ENCODE measurements around the gene FAM107B.

FAM107B gene

DNA sequence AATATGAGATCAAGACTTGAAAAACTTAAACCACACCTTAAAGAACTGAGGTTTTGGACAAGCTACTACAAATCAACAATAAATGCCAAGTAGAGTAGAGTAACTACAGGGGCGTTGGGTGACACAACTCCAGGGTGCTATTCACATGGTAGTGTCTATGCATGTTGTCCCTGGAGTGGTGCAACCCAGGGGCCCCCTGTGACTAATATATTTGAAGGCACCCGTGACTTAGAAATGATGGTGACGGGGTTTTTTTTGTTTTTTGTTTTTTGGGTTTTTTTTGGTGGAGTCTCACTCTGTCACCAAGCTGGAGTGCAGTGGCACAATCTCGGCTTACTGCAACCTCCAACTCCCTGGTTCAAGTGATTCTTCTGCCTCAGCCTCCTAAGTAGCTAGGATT is 106.9 kb downstream of the FAM107B start:
- TF ChIP-seq, protein P1, sequence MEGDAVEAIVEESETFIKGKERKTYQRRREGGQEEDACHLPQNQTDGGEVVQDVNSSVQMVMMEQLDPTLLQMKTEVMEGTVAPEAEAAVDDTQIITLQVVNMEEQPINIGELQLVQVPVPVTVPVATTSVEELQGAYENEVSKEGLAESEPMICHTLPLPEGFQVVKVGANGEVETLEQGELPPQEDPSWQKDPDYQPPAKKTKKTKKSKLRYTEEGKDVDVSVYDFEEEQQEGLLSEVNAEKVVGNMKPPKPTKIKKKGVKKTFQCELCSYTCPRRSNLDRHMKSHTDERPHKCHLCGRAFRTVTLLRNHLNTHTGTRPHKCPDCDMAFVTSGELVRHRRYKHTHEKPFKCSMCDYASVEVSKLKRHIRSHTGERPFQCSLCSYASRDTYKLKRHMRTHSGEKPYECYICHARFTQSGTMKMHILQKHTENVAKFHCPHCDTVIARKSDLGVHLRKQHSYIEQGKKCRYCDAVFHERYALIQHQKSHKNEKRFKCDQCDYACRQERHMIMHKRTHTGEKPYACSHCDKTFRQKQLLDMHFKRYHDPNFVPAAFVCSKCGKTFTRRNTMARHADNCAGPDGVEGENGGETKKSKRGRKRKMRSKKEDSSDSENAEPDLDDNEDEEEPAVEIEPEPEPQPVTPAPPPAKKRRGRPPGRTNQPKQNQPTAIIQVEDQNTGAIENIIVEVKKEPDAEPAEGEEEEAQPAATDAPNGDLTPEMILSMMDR (IDR thresholded peaks at IDR 0.05; ENCODE audit: unreplicated experiment in 3 of 3): no peak
- Mint-ChIP-seq H3K27ac (no peak overlapping the region), H3K9me3 (peaks cover 7% of the 10 kb centered on the region), H3K4me3 (no peak overlapping the region), H3K4me1 (peaks cover 19% of the 10 kb centered on the region), H3K27me3 (ENCODE audit: low read depth) (peaks cover 8% of the 10 kb centered on the region), H3K36me3 (ENCODE audit: low read depth) (no peaks in the 10 kb centered on the region)

DNA sequence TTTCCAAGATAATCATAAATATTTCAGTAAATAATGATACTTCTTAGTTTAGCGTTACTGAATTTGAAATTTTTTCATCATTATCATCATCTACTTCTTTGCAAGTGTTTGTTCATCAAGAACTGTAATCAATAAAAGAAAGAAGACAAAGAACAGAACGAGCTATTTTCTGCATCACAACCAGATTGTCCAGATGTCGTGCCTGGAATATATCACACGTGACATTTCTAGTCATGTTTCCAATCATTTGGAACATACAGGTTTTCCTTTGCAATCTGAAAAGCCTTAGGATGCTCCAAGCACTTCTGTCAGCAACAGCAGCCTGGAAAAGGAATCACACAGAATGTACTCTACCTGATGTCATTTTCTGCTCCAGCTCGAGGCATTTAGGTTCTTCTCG is 107.4 kb downstream of the FAM107B start:
- H3K27ac Mint-ChIP-seq: no peak overlapping the region
- peaks cover 19% of the 10 kb centered on the region for H3K4me1 Mint-ChIP-seq
- TF ChIP-seq, protein P1 (IDR thresholded peaks at IDR 0.05; ENCODE audit: unreplicated experiment in 3 of 3): no peak
- H3K4me3 Mint-ChIP-seq: no peak overlapping the region
- H3K9me3 Mint-ChIP-seq: peaks cover 7% of the 10 kb centered on the region
- H3K27me3 Mint-ChIP-seq (ENCODE audit: low read depth): peaks cover 8% of the 10 kb centered on the region
- H3K36me3 Mint-ChIP-seq (ENCODE audit: low read depth): no peaks in the 10 kb centered on the region

DNA sequence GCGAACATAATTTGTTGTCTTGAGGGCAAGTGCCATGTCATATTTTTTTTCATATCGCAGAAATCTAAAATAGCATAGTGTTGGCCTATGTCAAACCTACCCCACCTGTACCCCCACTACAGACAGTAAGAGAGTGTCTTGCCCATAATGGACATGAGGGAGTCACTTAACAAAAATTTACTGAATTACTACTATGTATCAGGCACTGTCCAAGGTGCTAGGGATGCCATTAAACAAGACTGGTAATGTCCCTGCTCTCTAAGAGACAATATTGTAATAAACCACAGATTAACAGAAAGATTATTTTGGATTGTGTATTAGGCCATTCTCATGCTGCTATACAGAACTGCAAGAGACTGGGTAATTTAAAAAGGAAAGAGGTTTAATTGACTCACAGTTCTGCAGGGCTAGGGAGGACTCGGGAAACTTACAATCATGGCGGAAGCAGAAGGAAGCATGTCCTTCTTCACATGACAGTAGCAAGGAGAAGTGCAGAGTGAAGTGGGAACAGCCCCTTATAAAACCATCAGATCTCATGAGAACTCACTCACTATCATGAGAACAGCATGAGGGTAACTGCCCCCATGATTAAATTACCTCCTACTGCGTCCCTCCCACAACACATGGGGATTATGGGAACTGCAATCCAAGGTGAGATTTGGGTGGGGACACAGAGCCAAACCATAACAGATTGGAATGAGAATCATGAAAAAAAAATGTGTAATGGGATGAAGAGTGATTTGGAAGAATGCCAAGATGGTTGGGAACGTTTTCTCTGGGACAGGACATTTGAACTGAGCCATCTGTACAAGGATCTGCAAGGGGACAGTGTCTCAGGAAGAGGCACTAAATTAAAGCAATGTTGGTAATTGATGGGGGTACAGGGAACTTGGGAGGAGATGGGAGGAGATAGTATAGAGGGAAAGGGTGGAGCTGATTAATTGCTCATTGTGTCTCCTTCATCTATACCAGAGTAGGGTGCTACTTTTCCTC is 108.5 kb downstream of the FAM107B start:
- H3K4me3 Mint-ChIP-seq: no peak overlapping the region
- no peaks in the 10 kb centered on the region for H3K36me3 Mint-ChIP-seq (ENCODE audit: low read depth)
- TF ChIP-seq, protein P1 (IDR thresholded peaks at IDR 0.05; ENCODE audit: unreplicated experiment in 3 of 3): no peak
- H3K4me1 Mint-ChIP-seq: peaks cover 19% of the 10 kb centered on the region
- H3K27me3 Mint-ChIP-seq (ENCODE audit: low read depth): peaks cover 8% of the 10 kb centered on the region
- H3K9me3 Mint-ChIP-seq: peaks cover 10% of the 10 kb centered on the region
- H3K27ac Mint-ChIP-seq: no peak overlapping the region

DNA sequence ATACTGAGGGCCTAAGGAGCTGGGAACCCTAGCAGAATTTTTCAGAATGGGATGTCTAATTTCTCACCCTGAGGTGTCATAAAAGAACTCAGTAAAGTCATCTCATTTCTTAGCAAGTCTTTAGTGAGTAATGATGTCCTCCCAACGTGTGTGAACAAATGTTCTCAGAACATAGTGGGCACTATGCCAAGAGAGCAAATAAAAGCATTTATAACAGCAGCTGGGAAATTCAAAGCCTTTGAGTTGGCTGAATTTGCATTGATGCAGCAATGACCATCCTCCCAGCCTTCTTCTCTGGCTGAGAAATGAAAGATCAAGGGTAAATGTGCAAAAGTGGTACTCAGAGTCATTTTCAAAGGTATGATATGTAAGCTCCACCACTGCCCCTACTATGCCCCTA is 109.4 kb downstream of the FAM107B start:
- H3K27me3 Mint-ChIP-seq (ENCODE audit: low read depth): peaks cover 4% of the 10 kb centered on the region
- peaks cover 10% of the 10 kb centered on the region for H3K9me3 Mint-ChIP-seq
- H3K4me3 Mint-ChIP-seq: no peak overlapping the region
- TF ChIP-seq, protein P1 (IDR thresholded peaks at IDR 0.05; ENCODE audit: unreplicated experiment in 3 of 3): no peak
- H3K4me1 Mint-ChIP-seq: peaks cover 14% of the 10 kb centered on the region
- H3K36me3 Mint-ChIP-seq (ENCODE audit: low read depth): no peaks in the 10 kb centered on the region
- no peak overlapping the region for H3K27ac Mint-ChIP-seq

DNA sequence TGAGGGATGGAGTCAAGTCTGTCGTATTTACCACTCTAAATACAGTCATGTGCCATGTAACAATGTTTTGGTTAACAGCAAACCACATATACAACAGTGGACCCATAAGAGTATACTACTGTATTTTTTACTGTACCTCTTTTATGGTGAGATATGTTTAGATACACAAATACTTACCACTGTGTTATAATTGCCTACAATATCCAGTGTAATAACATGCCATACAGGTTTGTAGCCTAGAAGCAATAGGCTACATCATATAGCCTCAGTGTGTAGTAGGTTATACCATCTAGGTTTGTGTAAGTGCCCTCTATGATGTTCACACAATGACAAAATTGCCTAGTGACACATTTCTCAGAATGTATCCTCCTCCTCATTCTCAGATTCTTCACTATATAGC is 110.4 kb downstream of the FAM107B start:
- TF ChIP-seq, protein P1 (IDR thresholded peaks at IDR 0.05; ENCODE audit: unreplicated experiment in 3 of 3): no peak
- Mint-ChIP-seq H3K4me3 (no peak overlapping the region), H3K4me1 (peaks cover 14% of the 10 kb centered on the region), H3K36me3 (ENCODE audit: low read depth) (no peaks in the 10 kb centered on the region), H3K27ac (no peak overlapping the region), H3K9me3 (peaks cover 10% of the 10 kb centered on the region), H3K27me3 (ENCODE audit: low read depth) (peaks cover 4% of the 10 kb centered on the region)

All from nephron (organoid).